Mesenteric fat pad (tissue), 1 donor: ENCODE data around the gene DISC1. TPM values are rescaled to one million over a fixed set of nuclear protein-coding genes. Genes with fewer than 3 reads are reported as not detected.
A peak's percentile ranks its signal among the peaks of the same experiment; 100 is the strongest.
"Not testable (repeated sequence)": the region's sequence is repeated elsewhere in the genome, so short reads cannot be mapped to it uniquely, and the experiment has no call there.

Source experiments
- DNase-seq: peaks from one replicate; pipeline ENCODE4 v3.0.0-alpha.2; 2020; ENCODE audit warnings: low spot score
- total RNA-seq: library from RNA; stranded (reverse); fragmentation: NEBNext Ultra II Directional; extraction: Animal tissue kit (Norgen Biotek cat#: 25700); gene quantifications from one replicate; pipeline ENCODE4 v1.2.1, GENCODE V29; 2021
- donor health status: DM: yes; HTN: yes; CAD: no.

DISC1 gene
- total RNA-seq, 1 donor from 2014 or later: 13.0 TPM

GRCh38 chr1:231605149-231606100 lies 21.2 kb upstream of the DISC1 start:
- DNase-seq: no peak

DNA sequence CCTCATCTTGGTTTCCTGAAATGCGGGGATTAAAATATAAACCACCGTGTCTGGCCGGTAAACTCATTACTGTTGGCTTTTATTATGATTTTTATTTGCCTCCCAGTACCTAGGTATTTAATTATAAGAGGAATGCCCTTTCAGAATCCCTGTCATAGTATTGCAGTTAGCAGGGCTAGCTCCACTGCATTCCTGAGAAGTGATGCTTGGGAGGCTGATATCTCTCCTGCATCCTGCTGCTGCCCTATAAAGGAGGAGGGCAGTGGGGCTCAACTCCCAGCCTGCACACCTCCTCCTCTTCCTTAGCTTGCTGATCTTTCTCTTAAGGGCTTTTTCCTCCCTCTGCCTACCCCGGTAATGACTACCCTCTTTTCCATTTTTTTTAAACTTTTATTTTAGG lies 19.9 kb upstream of the DISC1 start:
- DNase-seq: no peak

DNA sequence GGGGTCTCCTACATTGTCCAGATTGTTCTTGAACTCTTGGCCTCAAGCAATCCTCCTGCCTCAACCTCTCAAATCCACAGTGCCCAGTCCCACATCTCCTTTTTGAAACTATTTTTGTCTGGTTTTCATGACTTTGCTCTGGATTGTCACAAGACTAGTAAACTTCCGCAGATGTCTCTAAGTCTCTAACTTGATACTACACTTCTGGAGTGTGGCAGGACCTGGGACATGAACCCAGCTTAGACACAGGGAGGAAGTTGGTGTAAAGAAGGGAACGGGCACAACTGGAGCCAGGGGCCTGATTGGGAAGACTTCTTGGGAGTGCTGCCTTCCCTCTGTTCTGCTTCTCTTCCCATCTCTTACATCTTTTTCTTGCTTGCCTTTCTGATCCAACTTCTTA lies 16.2 kb upstream of the DISC1 start:
- DNase-seq: no peak

DNA sequence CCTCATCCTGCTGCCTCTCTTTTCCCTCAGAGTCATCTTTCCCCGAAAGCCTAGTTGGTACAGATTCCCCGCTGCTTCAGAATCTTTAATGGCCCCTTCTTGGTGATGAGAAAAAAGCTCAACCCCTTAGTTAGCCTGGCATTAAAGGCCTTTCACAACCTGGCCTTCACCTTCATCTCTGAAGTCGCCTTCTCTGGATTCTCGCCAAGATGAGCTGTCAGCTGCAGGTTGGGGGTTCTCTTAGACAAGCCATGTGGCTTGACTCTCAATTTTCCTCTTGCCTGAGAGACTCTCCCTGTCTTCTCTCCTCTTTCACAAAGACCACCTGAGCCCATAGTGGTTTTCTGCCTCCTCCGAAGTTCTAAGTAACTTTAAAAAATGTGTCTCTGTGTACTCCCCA lies 15.5 kb upstream of the DISC1 start:
- DNase-seq: no peak

- DNase-seq: no peak
Observed at GRCh38 chr1:231611851-231612250, 14.7 kb upstream of the DISC1 start.

GRCh38 chr1:231612393-231613089 lies 14.0 kb upstream of the DISC1 start:
- DNase-seq: no peak

DNA sequence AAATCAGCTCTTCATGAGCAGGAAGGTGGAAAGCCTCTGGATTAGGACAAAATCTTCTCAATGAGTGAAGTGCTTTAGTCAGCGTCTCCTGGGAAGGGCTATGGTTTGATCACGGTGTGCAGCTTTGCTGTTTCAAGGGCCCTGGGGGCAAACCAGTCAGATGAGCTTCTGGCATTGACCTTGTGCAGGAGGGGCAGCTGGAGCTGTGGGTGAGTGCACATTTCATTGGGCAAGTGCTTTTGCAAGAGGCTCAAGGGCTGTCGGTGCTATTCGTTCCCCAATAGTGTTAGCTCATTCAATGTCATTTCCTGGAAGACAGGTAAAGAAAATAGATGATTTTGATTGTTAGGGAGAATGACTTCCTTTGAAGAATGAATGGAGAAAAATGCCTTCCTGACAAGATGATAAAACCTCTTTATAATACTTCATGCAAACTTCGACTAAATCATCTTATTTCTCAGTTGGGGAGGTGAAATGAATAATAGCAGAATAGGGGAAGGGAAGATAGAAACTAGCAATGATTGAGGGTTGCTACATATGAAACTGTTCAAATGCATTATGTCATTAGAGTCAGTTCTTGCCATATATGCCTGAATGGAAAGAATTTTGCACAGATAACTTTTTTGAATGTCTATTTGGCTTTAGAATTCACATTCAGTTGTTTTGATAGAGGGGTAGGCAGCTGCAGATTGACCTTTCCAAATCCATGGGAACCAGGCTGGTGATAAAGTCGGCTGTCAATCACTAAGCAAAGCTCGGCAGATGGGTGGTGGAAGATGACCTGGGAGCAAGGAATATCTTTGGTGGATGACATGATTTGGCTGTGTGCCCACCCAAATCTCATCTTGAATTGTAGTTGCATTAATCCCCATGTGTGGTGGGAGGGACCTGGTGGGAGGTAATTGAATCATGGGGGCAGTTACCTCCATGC lies 12.9 kb upstream of the DISC1 start:
- DNase-seq: no peak

GRCh38 chr1:231616667-231617066 lies 9.9 kb upstream of the DISC1 start:
- DNase-seq: no peak

DNA sequence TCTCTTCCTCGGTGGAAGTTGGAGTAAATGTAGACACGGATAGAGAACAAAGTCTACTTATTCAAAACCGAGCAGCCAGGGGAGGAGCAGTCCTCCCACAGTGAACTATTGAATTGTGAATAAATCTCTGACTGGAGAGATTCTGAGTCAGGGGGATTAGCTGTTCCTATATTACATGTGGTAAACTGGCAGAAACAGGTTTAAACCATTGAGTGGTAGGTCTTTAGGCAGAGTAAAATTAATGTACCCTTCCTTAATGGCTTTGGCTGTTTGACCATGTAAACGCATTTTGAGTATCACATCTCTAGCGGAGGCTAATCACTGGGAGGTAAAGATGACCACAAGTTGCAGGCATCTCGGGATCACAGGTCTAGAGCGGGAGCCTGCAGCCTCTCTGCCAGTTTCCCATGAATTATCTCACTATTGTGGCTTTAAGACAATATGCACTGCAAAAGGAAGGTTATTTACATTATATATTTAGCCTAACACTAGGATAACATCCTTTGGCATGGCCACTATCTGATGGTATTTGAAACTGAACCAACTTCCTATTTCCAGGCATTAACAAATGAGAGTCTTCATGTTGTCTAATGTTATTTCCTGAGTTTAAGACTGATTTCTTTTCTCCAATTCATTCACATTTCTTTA lies 7.9 kb upstream of the DISC1 start:
- DNase-seq: no peak

- no peak for DNase-seq
Observed at GRCh38 chr1:231619257-231619634, 7.3 kb upstream of the DISC1 start.

- DNase-seq: not testable (repeated sequence)
Observed at GRCh38 chr1:231625042-231625441, 1.5 kb upstream of the DISC1 start.

DNA sequence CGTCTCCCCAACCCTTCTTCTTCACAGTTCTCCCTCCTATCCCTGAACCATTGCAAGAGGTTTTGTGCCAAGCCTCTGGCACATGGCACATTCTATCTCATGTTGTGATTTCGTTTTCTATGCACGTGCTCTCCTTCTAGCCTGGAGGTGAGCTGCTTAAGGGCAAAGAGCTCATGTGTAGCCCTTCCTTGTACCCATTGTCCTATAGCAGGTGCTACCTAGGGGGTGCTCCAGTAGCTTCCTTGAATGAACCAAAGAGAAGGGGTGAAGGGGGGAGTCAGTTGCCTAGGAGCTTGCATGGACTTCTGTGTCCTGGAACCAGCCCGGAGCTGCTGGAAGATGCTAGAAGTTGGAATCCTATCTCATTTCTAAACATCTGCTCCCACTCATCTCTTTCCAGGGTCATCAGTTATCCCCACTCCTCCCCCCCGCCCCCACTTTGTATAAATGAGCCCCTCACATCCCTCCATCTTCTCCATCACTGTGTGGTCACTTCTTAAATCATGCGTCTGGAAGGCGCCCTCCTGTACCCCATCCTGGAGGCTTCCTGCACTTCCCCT lies 535 bp upstream of the DISC1 start:
- DNase-seq: no peak

- DNase-seq: peak; percentile 90
Observed at GRCh38 chr1:231626951-231627614, 493 bp downstream of the DISC1 start.

DNA sequence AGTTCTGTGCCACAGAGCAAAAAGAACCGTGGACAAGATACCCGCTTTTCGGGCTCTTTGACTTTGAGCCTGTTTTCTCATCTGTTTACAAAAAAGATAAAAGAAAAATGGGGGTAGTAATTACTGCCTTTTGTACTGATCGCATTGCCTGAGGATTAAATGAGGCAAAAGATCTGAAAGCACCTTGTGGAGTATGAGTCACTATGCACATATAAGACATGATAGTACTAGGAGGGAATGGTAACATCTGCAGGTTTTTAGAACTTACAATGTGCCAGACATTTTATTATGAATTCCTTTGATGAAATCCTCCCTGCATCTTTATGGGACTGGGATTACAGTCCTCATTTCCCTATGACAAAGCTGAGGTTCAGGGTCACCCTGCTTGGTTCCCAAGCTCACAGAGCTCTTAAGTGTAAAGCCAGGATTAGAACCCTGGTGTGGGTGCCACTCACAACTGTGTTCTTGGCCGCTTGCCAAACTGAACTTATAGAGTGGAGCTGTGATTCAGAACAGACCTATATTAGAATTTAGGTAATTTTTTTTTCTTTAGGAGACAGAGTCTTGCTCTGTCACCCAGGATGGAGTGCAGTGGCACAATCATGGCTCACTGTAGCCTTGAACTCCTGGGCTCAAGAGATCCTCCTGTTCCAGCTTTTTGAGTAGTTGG lies 1.8 kb downstream of the DISC1 start:
- DNase-seq: no peak

- no peak for DNase-seq
Observed at GRCh38 chr1:231629132-231629531, 2.5 kb downstream of the DISC1 start.

DNA sequence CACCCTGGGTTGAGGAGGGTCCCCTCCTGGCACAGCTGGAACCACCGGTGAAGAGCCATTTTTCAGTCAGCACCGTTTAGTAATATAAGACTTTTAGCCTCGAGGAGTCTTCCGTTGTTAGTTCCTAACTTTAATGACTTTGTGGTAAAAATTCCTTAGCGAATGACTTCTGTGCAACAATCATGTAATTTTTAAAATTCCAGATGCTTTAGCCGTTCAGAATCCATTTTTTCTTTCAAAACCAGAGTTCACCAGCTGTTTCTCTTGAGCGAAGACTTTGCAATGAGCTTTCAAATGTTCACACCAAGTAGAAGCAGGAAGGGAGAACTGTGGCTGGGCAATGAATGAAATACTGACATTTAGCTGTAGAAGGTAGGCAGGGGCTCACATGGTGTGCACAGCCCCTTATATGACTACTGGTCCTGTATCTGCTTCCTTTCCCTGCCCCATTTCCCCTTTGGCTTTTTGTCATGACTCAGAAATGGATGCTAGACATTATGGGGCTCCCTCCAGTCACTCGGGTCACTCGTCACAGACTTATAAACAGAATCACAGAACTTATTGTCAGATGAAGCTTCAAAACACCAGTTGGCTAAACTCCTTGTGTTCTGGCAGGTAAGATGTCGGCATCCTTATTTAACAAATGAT lies 4.1 kb downstream of the DISC1 start:
- DNase-seq: no peak

DNA sequence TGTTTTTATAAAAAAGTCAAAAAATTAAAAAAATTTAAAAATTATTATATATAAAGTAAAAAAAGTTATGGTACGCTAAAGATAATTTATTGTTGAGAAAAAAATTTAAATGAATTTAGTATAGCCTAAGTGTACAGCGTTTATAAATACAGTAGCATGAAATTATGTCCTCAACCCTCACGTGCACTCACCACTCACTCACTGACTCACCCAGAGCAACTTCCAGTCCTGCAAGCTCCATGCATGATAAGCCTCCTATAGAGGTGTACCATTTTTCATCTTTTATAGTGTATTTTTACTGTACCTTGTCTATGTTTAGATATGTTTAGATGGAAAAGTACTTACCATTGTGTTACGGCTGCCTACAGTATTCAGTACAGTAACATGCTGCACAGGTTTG lies 5.1 kb downstream of the DISC1 start:
- no peak for DNase-seq

DNA sequence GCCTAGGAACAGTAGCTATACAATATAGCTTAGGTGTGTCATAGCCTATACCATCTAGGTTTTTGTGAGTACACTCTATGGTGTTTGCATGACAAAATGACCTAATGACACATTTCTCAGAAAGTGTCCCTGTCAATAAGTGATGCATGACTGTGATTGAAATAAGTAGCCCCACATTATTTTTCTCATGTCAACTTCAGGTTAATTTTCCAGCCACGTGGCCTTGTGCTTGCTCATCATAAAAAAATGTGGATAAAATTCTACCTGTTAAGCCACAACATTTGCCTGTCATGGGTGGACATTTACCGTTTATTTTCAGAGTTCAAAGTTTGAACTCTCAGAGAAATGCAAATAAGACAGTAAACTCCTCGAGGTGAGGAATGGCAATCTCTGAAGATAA lies 5.5 kb downstream of the DISC1 start:
- DNase-seq: no peak
